CD14-positive monocyte (primary cell): ENCODE results near the gene CCDC174. TPM values are rescaled to one million over a fixed set of nuclear protein-coding genes. Genes with fewer than 3 reads are reported as not detected.
A peak's percentile ranks its signal among the peaks of the same experiment; 100 is the strongest.

Experiments
- DNase-seq, 3 donors: peaks; one replicate each; pipeline ENCODE4 v3.0.0-alpha.2; 2011 to 2022
- H2AFZ ChIP-seq: 2 replicates; pipeline ENCODE4 v1.6.0; 2012; ENCODE audit warnings: mild to moderate bottlenecking, low read depth, low read length, inconsistent platforms; ENCODE audit not compliant: insufficient read depth, poor library complexity, severe bottlenecking
- H3K27ac ChIP-seq, 2 donors: 1 replicate in 1 of 2; 2 replicates in 1 of 2; pipeline ENCODE4 v1.5.1; 2012 to 2013; ENCODE audit warnings: low read length in 2 of 2, control low read depth in 1 of 2, inconsistent platforms in 1 of 2, low read depth in 1 of 2, mild to moderate bottlenecking in 1 of 2
- H3K27me3 ChIP-seq, 2 donors: one replicate each; pipeline versions ENCODE4 v1.6.0 to v1.6.1; 2011 to 2013; ENCODE audit warnings: low read length in 2 of 2; ENCODE audit not compliant: control insufficient read depth in 2 of 2, insufficient read depth in 2 of 2
- H3K36me3 ChIP-seq, 2 donors: replicated peaks in 1 of 2; 1 replicate in 1 of 2; 2 replicates in 1 of 2; pipeline versions ENCODE4 v1.5.1 to v1.6.1; 2012 to 2013; ENCODE audit warnings: low read length in 2 of 2, control low read depth in 1 of 2, inconsistent platforms in 1 of 2, mild to moderate bottlenecking in 1 of 2; ENCODE audit not compliant: insufficient read depth in 2 of 2, control insufficient read depth in 1 of 2
- H3K4me1 ChIP-seq, 2 donors: 1 replicate in 1 of 2; 2 replicates in 1 of 2; pipeline versions ENCODE4 v1.5.1 to v1.6.1; 2012 to 2013; ENCODE audit warnings: low read length in 2 of 2, control low read depth in 1 of 2, inconsistent platforms in 1 of 2, mild to moderate bottlenecking in 1 of 2, moderate library complexity in 1 of 2; ENCODE audit not compliant: insufficient read depth in 2 of 2, control insufficient read depth in 1 of 2
- H3K4me2 ChIP-seq: replicated peaks from 2 replicates; pipeline ENCODE3; 2012; ENCODE audit warnings: low read length, moderate library complexity, mild to moderate bottlenecking; ENCODE audit not compliant: poor library complexity, severe bottlenecking; ENCODE audit errors: extremely low read depth
- H3K4me3 ChIP-seq, 3 experiments: fragments of 200-600 bp in 1 of 3; sonication (generic) in 1 of 3; replicated peaks in 1 of 3; 1 replicate in 2 of 3; 2 replicates in 1 of 3; pipeline ENCODE4 v1.5.1; 2011 to 2013; ENCODE audit warnings: low read length in 3 of 3, mild to moderate bottlenecking in 3 of 3, control low read depth in 2 of 3, low read depth in 2 of 3, inconsistent platforms in 1 of 3, moderate library complexity in 1 of 3
- H3K79me2 ChIP-seq: 2 replicates; pipeline ENCODE4 v1.6.0; 2012; ENCODE audit warnings: mild to moderate bottlenecking, control low read depth, inconsistent platforms, low read length, moderate library complexity; ENCODE audit not compliant: insufficient read depth
- H3K9ac ChIP-seq: 2 replicates; pipeline ENCODE4 v1.6.0; 2017; ENCODE audit warnings: low read length, mild to moderate bottlenecking; ENCODE audit not compliant: insufficient read depth, poor library complexity, severe bottlenecking
- H3K9me3 ChIP-seq, 2 donors: replicated peaks in 1 of 2; 1 replicate in 1 of 2; 2 replicates in 1 of 2; pipeline versions ENCODE4 v1.5.1 to v1.6.1; 2012 to 2013; ENCODE audit warnings: low read length in 2 of 2, control low read depth in 1 of 2; ENCODE audit not compliant: control insufficient read depth in 1 of 2, insufficient read depth in 1 of 2
- H4K20me1 ChIP-seq: 2 replicates; pipeline ENCODE4 v1.6.0; 2012; ENCODE audit warnings: mild to moderate bottlenecking, low read length, control low read depth, moderate library complexity; ENCODE audit not compliant: insufficient read depth
- H3K27ac Mint-ChIP-seq, 7 donors: one replicate each; pipeline ENCODE4 v1.8.0; 2020; ENCODE audit warnings: mild to moderate bottlenecking in 7 of 7, mixed read lengths in 7 of 7, moderate library complexity in 6 of 7, inconsistent platforms in 2 of 7
- H3K27me3 Mint-ChIP-seq, 3 donors: one replicate each; pipeline ENCODE4 v1.8.0; 2021 to 2022; ENCODE audit warnings: low read depth in 3 of 3, mild to moderate bottlenecking in 3 of 3, mixed read lengths in 3 of 3, moderate library complexity in 3 of 3, inconsistent platforms in 1 of 3
- H3K36me3 Mint-ChIP-seq, 2 donors: one replicate each; pipeline ENCODE4 v1.8.0; 2020; ENCODE audit warnings: mixed read lengths in 2 of 2, inconsistent platforms in 1 of 2, mild to moderate bottlenecking in 1 of 2
- H3K4me1 Mint-ChIP-seq: one replicate; pipeline ENCODE4 v1.8.0; 2020; ENCODE audit warnings: mild to moderate bottlenecking, mixed read lengths
- H3K4me3 Mint-ChIP-seq, 2 donors: one replicate each; pipeline ENCODE4 v1.8.0; 2020; ENCODE audit warnings: mild to moderate bottlenecking in 2 of 2, mixed read lengths in 2 of 2, moderate library complexity in 1 of 2
- H3K9me3 Mint-ChIP-seq, 7 donors: one replicate each; pipeline ENCODE4 v1.8.0; 2020 to 2022; ENCODE audit warnings: mixed read lengths in 7 of 7, mild to moderate bottlenecking in 6 of 7, moderate library complexity in 6 of 7, inconsistent platforms in 2 of 7
- WGBS: methylation state at CpG from one replicate; pipeline ENCODE4 v1.1.5; 2013; ENCODE audit warnings: missing lambda C conversion rate; ENCODE audit not compliant: insufficient coverage; 5-methylcytosine and 5-hydroxymethylcytosine counted together
- intact Hi-C, 2 donors: fragments of 100-400 bp; cut with micrococcal nuclease; formaldehyde crosslinking; loops; one replicate each; pipeline versions ENCODE4 v1.15.0 to v1.15.1; 2023
- polyA plus RNA-seq, 3 donors: library from polyadenylated mRNA; depleted of rRNA in 1 of 3; unstranded in 2 of 3; stranded (reverse) in 1 of 3; fragments of 300-500 nt in 2 of 3; fragments of >200 nt in 1 of 3; fragmentation: Illumina TruSeq in 2 of 3; gene quantifications; 1 replicate in 2 of 3; 2 replicates in 1 of 3; pipeline ENCODE4 v1.2.3, GENCODE V29; 2012 to 2021
- TF ChIP-seq, protein P1 (sequence below): fragments of 200-600 bp; IDR thresholded peaks from one replicate; pipeline ENCODE4 v1.8.0; 2022; ENCODE audit warnings: antibody characterized with exemption, mild to moderate bottlenecking

The CCDC174 gene
- polyA plus RNA-seq, 3 donors = 6.2 to 7.9 (median 7.4) TPM

DNA sequence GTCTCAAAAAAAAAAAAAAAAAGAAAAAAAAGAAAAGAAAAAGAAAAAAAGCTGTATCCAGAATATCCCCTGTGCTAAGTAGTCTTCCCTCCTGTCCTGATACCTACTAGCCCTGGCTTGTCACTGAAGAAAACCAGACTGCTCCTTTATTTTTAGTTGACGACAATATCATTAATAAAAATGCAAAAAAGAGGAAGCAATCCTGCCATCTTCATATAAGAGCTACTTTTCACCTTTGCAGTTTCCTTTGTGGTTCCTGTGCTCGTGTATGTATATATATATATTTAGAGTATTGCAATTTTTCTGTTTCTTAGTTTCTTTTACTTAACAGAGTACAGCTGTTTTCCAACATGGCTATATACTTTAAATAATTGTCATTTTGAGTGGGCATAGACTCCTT lies 37.0 kb downstream of the CCDC174 start:
- Histone ChIP-seq H3K27ac (no peak overlapping the region), H3K4me1 (peaks cover 35 to 39% of the 10 kb centered on the region in 2 donors), H3K9me3 (no peaks in the 10 kb centered on the region), H3K79me2 (no peaks in the 10 kb centered on the region), H4K20me1 (no peaks in the 10 kb centered on the region), H3K27me3 (no peaks in the 10 kb centered on the region), H3K36me3 (no peaks in the 10 kb centered on the region), H3K4me2 (no peak overlapping the region), H3K9ac (no peak overlapping the region), H2AFZ (no peak overlapping the region), H3K4me3 (no peak overlapping the region)
- Mint-ChIP-seq H3K4me1 (peaks cover 55% of the 10 kb centered on the region), H3K9me3 (peaks cover 0 to 5% (median 0%) of the 10 kb centered on the region in 7 donors), H3K27ac (no peak overlapping the region), H3K36me3 (no peaks in the 10 kb centered on the region), H3K4me3 (no peak overlapping the region), H3K27me3 (peaks cover 0 to 5% (median 0%) of the 10 kb centered on the region in 3 donors)
- TF ChIP-seq, protein P1, sequence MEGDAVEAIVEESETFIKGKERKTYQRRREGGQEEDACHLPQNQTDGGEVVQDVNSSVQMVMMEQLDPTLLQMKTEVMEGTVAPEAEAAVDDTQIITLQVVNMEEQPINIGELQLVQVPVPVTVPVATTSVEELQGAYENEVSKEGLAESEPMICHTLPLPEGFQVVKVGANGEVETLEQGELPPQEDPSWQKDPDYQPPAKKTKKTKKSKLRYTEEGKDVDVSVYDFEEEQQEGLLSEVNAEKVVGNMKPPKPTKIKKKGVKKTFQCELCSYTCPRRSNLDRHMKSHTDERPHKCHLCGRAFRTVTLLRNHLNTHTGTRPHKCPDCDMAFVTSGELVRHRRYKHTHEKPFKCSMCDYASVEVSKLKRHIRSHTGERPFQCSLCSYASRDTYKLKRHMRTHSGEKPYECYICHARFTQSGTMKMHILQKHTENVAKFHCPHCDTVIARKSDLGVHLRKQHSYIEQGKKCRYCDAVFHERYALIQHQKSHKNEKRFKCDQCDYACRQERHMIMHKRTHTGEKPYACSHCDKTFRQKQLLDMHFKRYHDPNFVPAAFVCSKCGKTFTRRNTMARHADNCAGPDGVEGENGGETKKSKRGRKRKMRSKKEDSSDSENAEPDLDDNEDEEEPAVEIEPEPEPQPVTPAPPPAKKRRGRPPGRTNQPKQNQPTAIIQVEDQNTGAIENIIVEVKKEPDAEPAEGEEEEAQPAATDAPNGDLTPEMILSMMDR = no peak
- no CpG with 5 or more reads among the region's 2 CpGs for WGBS
- no peak for DNase-seq
- intact Hi-C loops = no loop called here

DNA sequence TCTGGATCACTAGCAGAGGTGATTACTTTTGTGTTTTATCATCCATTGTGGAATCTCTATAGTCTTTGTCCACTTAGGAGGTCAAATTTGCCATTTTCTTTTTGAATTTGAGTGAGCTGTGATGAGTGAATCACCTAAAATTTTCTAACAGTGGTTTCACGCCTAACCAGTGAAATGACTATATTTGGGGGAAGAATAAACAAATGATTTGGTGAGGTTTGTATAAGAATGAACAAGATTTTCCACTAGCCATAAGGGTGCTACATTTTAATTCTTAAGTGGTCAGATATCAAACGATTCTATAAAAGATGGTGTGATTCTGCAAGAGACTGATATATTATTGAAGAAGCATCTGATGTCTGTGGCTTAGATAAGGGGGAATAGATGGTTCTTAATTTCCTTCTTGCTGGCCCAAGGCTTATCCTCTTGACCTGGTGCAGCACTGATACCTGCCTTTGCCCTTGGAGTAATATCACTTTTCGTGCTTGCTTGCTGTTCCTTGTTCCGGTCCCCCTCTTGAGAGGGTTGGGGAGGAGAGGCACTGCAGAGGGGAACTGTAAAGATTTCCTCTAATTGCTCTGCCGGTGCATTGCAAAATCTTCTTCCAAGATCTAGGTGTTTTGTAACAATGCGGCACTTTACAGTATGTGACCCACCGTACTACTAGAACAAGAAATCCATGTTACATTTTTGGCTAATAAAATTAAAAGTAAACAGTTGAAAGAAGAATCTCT lies 37.9 kb downstream of the CCDC174 start:
- no peaks in the 10 kb centered on the region for H3K79me2 ChIP-seq
- H3K4me1 ChIP-seq = peaks cover 35 to 39% of the 10 kb centered on the region in 2 donors
- no peak overlapping the region for H3K27ac ChIP-seq
- intact Hi-C loops = no loop called here
- H3K4me3 Mint-ChIP-seq = peak overlapping the region in 1 of 2 donors; percentile 66
- WGBS = 0% methylated on average over 2 of the region's 7 CpGs
- H3K4me1 Mint-ChIP-seq = peaks cover 55% of the 10 kb centered on the region
- peaks cover 0 to 4% (median 0%) of the 10 kb centered on the region in 3 donors for H3K27me3 Mint-ChIP-seq
- H3K4me3 ChIP-seq = peak overlapping the region in 1 of 3 experiments; percentile 7
- peak overlapping the region; percentile 43 for H3K4me2 ChIP-seq
- H3K27me3 ChIP-seq = no peaks in the 10 kb centered on the region
- no peak overlapping the region for H2AFZ ChIP-seq
- peaks cover 0 to 6% (median 2%) of the 10 kb centered on the region in 7 donors for H3K9me3 Mint-ChIP-seq
- H3K36me3 ChIP-seq = no peaks in the 10 kb centered on the region
- H3K9me3 ChIP-seq = no peaks in the 10 kb centered on the region
- no peak overlapping the region for H3K9ac ChIP-seq
- TF ChIP-seq, protein P1 = no peak
- H3K36me3 Mint-ChIP-seq = no peaks in the 10 kb centered on the region
- DNase-seq = peak in 2 of 3 donors; percentile 24 to 34
- H3K27ac Mint-ChIP-seq = peak overlapping the region in 1 of 7 donors; percentile 35
- H4K20me1 ChIP-seq = no peaks in the 10 kb centered on the region
